H1 (cell line): ENCODE data around the gene PTPRG. TPM values are rescaled to one million over a fixed set of nuclear protein-coding genes. Genes with fewer than 3 reads are reported as not detected.

Experiments
- CTCF ChIA-PET: fragments of 300-600 bp; sonication (Branson Sonifier 250); formaldehyde crosslinking; loops from one replicate; lab custom pipeline; 2021; ENCODE audit not compliant: partially characterized antibody; lab: Charles Lee
- POLR2A ChIA-PET: fragments of 300-600 bp; sonication (Branson Sonifier 250); formaldehyde crosslinking; loops from one replicate; lab custom pipeline; 2021; ENCODE audit warnings: inconsistent platforms; ENCODE audit not compliant: partially characterized antibody; lab: Charles Lee
- DNase-seq, 2 experiments: peaks; one replicate each; pipeline versions ENCODE4 v3.0.0 to v3.0.0-alpha.2; 2010 to 2022; ENCODE audit warnings: low spot score in 2 of 2, low read depth in 1 of 2, mixed read lengths in 1 of 2
- FAIRE-seq: peaks from 2 replicates; lab custom pipeline; 2011; peaks lifted over from hg19 to GRCh38; lab: Jason Lieb, UNC
- H2AFZ ChIP-seq: 2 replicates; pipeline ENCODE4 v1.8.1; 2012; ENCODE audit warnings: low read length, inconsistent platforms
- H2AK5ac ChIP-seq: 2 replicates; pipeline ENCODE4 v1.6.1; 2013; ENCODE audit warnings: low read depth, low read length
- H2BK120ac ChIP-seq: replicated peaks from 2 replicates; pipeline ENCODE3; 2013; ENCODE audit warnings: low read depth, low read length, inconsistent platforms
- H2BK12ac ChIP-seq: 2 replicates; pipeline ENCODE4 v1.6.1; 2013; ENCODE audit warnings: low read depth, low read length
- H2BK15ac ChIP-seq: 2 replicates; pipeline ENCODE4 v1.6.1; 2013; ENCODE audit warnings: low read length
- H2BK20ac ChIP-seq: 2 replicates; pipeline ENCODE4 v1.6.1; 2013; ENCODE audit warnings: low read length
- H2BK5ac ChIP-seq: 2 replicates; pipeline ENCODE4 v1.6.1; 2013; ENCODE audit warnings: low read depth, low read length
- H3K14ac ChIP-seq: 2 replicates; pipeline ENCODE4 v1.6.1; 2013; ENCODE audit warnings: inconsistent platforms; ENCODE audit not compliant: insufficient read length
- H3K18ac ChIP-seq: 2 replicates; pipeline ENCODE4 v1.6.1; 2013; ENCODE audit warnings: low read length; ENCODE audit errors: extremely low read depth
- H3K23ac ChIP-seq: 2 replicates; pipeline ENCODE4 v1.6.1; 2013; ENCODE audit warnings: inconsistent platforms; ENCODE audit not compliant: insufficient read length
- H3K23me2 ChIP-seq: 2 replicates; pipeline ENCODE4 v1.6.1; 2013; ENCODE audit warnings: low read depth, low read length
- H3K27ac ChIP-seq: 2 replicates; pipeline ENCODE4 v1.6.1; 2011; ENCODE audit warnings: low read depth, low read length, inconsistent platforms
- H3K27me3 ChIP-seq, 4 experiments: replicated peaks in 1 of 4; 1 replicate in 1 of 4; 2 replicates in 3 of 4; pipeline versions ENCODE4 v1.6.1 to v1.8.1; 2011 to 2013; ENCODE audit warnings: low read length in 3 of 4, mild to moderate bottlenecking in 3 of 4, inconsistent platforms in 2 of 4, mixed read lengths in 2 of 4, moderate library complexity in 1 of 4; ENCODE audit not compliant: control insufficient read depth in 3 of 4, insufficient read depth in 3 of 4; ENCODE audit errors: extremely low read depth in 1 of 4
- H3K36me3 ChIP-seq, 4 experiments: 2 replicates each; pipeline versions ENCODE4 v1.6.1 to v1.8.1; 2011 to 2013; ENCODE audit warnings: mild to moderate bottlenecking in 4 of 4, low read length in 3 of 4, moderate library complexity in 2 of 4, control low read depth in 1 of 4, inconsistent platforms in 1 of 4; ENCODE audit not compliant: insufficient read depth in 4 of 4, control insufficient read depth in 2 of 4
- H3K4ac ChIP-seq: replicated peaks from 2 replicates; pipeline ENCODE3; 2013; ENCODE audit warnings: low read length, low read depth, mixed read lengths, inconsistent platforms; ENCODE audit not compliant: insufficient read length
- H3K4me1 ChIP-seq, 4 experiments: replicated peaks in 1 of 4; 1 replicate in 1 of 4; 2 replicates in 3 of 4; pipeline versions ENCODE4 v1.6.1 to v1.8.1; 2011 to 2013; ENCODE audit warnings: low read length in 3 of 4, inconsistent platforms in 2 of 4, mixed read lengths in 1 of 4; ENCODE audit not compliant: insufficient read depth in 4 of 4, control insufficient read depth in 3 of 4
- H3K4me2 ChIP-seq, 2 experiments: 2 replicates each; pipeline versions ENCODE4 v1.6.1 to v1.8.1; 2011 to 2013; ENCODE audit warnings: low read depth in 2 of 2, low read length in 2 of 2, control low read depth in 1 of 2, inconsistent platforms in 1 of 2, mild to moderate bottlenecking in 1 of 2; ENCODE audit not compliant: insufficient read depth in 1 of 2
- H3K4me3 ChIP-seq, 4 experiments: fragments of 200-600, 300-600 bp in 1 of 4; sonication (generic), shearing (Covaris generic), sonication (Bioruptor Twin) in 1 of 4; 2 replicates each; pipeline versions ENCODE4 v1.5.1 to v1.8.1; 2011 to 2016; ENCODE audit warnings: low read length in 4 of 4, low read depth in 3 of 4, control low read depth in 2 of 4, inconsistent platforms in 2 of 4, mild to moderate bottlenecking in 2 of 4, mixed read lengths in 1 of 4, moderate library complexity in 1 of 4; ENCODE audit not compliant: insufficient read depth in 2 of 4; ENCODE audit errors: extremely low read depth in 1 of 4
- H3K56ac ChIP-seq: replicated peaks from 2 replicates; pipeline ENCODE3; 2013; ENCODE audit warnings: low read depth, mild to moderate bottlenecking, mixed read lengths, low read length, inconsistent platforms; ENCODE audit not compliant: insufficient read length
- H3K79me1 ChIP-seq: 2 replicates; pipeline ENCODE4 v1.6.1; 2013; ENCODE audit warnings: low read depth, low read length, control low read depth
- H3K79me2 ChIP-seq, 2 experiments: 2 replicates each; pipeline versions ENCODE4 v1.6.1 to v1.8.1; 2012 to 2013; ENCODE audit warnings: low read length in 2 of 2, mild to moderate bottlenecking in 2 of 2, inconsistent platforms in 1 of 2; ENCODE audit not compliant: insufficient read depth in 2 of 2, control insufficient read depth in 1 of 2
- H3K9ac ChIP-seq, 4 experiments: replicated peaks in 1 of 4; 1 replicate in 1 of 4; 2 replicates in 3 of 4; pipeline versions ENCODE4 v1.6.1 to v1.8.1; 2011 to 2013; ENCODE audit warnings: low read depth in 3 of 4, low read length in 3 of 4, control low read depth in 2 of 4, mild to moderate bottlenecking in 2 of 4, moderate library complexity in 2 of 4, inconsistent platforms in 1 of 4; ENCODE audit errors: extremely low read depth in 1 of 4
- H3K9me3 ChIP-seq, 2 experiments: 2 replicates each; pipeline versions ENCODE4 v1.6.1 to v1.8.1; 2012 to 2013; ENCODE audit warnings: mild to moderate bottlenecking in 2 of 2, moderate library complexity in 2 of 2, control low read depth in 1 of 2, inconsistent platforms in 1 of 2, low read depth in 1 of 2, low read length in 1 of 2, mixed read lengths in 1 of 2; ENCODE audit not compliant: insufficient read depth in 2 of 2
- H4K20me1 ChIP-seq, 2 experiments: replicated peaks in 1 of 2; 2 replicates each; pipeline versions ENCODE3 to v1.8.1; 2011 to 2013; ENCODE audit warnings: inconsistent platforms in 2 of 2, low read length in 2 of 2, mild to moderate bottlenecking in 1 of 2; ENCODE audit not compliant: insufficient read depth in 2 of 2, control insufficient read depth in 1 of 2
- H4K5ac ChIP-seq: 2 replicates; pipeline ENCODE4 v1.6.1; 2013; ENCODE audit warnings: low read length, low read depth, mixed read lengths, inconsistent platforms; ENCODE audit not compliant: insufficient read length
- H4K8ac ChIP-seq: 2 replicates; pipeline ENCODE4 v1.8.0; 2013; ENCODE audit warnings: mild to moderate bottlenecking, moderate library complexity, low read length, inconsistent platforms; ENCODE audit not compliant: insufficient read depth; ENCODE audit errors: extremely low read depth
- H4K91ac ChIP-seq: replicated peaks from 2 replicates; pipeline ENCODE3; 2013; ENCODE audit warnings: low read length, mixed read lengths, inconsistent platforms; ENCODE audit not compliant: insufficient read length
- CHD2 ChIP-seq: IDR thresholded peaks from 2 replicates; pipeline ENCODE4 v1.6.1; 2012; ENCODE audit warnings: low read length, improper control_type of control experiment
- CREB1 ChIP-seq: IDR thresholded peaks from 2 replicates; pipeline ENCODE4 v1.6.1; 2012; ENCODE audit warnings: inconsistent platforms
- GABPA ChIP-seq: IDR thresholded peaks from 2 replicates; pipeline ENCODE4 v1.6.1; 2011; ENCODE audit warnings: mild to moderate bottlenecking, low read length, moderate library complexity, borderline replicate concordance; ENCODE audit not compliant: insufficient read depth
- WGBS, 2 experiments: shearing (Covaris generic) in 1 of 2; methylation state at CpG; one replicate each; pipeline versions ENCODE4 v1.1.6 to v1.1.7; 2013 to 2015; ENCODE audit warnings: low lambda C conversion rate in 2 of 2, mixed read lengths in 2 of 2, inconsistent platforms in 1 of 2, low coverage in 1 of 2, missing lambda C conversion rate in 1 of 2; ENCODE audit not compliant: insufficient replicate concordance in 2 of 2, insufficient coverage in 1 of 2, insufficient read length in 1 of 2; ENCODE audit errors: extremely low coverage in 1 of 2, missing lambda C conversion rate in 1 of 2; 5-methylcytosine and 5-hydroxymethylcytosine counted together
- polyA plus RNA-seq, 7 experiments: library from polyadenylated mRNA; depleted of rRNA in 3 of 7; stranded (reverse) in 5 of 7; unstranded in 2 of 7; fragments of >200 nt in 5 of 7; fragments of 200-250 nt in 2 of 7; gene quantifications; 1 replicate in 5 of 7; 2 replicates in 1 of 7; 4 replicates in 1 of 7; pipeline versions ENCODE4 v1.2.1 to v1.2.3, GENCODE V29; 2011 to 2013; ENCODE audit warnings: missing spikeins in 2 of 7, mixed read lengths in 2 of 7
- total RNA-seq: library from RNA; stranded (reverse); fragmentation: NEBNext Ultra II Directional; extraction: Animal tissue kit (Norgen Biotek cat#: 25700); gene quantifications from 2 replicates; pipeline ENCODE4 v1.2.1, GENCODE V29; 2021

Gene PTPRG
- total and polyA plus RNA-seq, 2 of the 8 experiments (the other 6 are each of a cell fraction or from before 2014, with no cell fraction given): 23.3 to 96.2 TPM

- H4K8ac ChIP-seq: no peak overlapping the region
- POLR2A ChIA-PET: interaction anchor here (1.2 kb wide), 1 partner anchor 12 kb away, joined by 5 read pairs; no protein-coding TSS in a partner anchor
- no peak for TF ChIP-seq CREB1
- no peak for TF ChIP-seq CHD2
- TF ChIP-seq GABPA: no peak
Observed at GRCh38 chr3:62135741-62136140, 574.4 kb downstream of the PTPRG start.

More at GRCh38 chr3:62135741-62136140, 574.4 kb downstream of the PTPRG start:
- no peak overlapping the region for H2BK20ac ChIP-seq
- no peak overlapping the region for H2BK5ac ChIP-seq
- no peak overlapping the region for H3K56ac ChIP-seq
- H2BK15ac ChIP-seq: no peak overlapping the region
- no peak overlapping the region for H3K23ac ChIP-seq
- no peak overlapping the region for H2AK5ac ChIP-seq
- H3K14ac ChIP-seq: no peak overlapping the region
- no peaks in the 10 kb centered on the region for H3K4me1 ChIP-seq
- no peaks in the 10 kb centered on the region for H3K23me2 ChIP-seq
- H2BK120ac ChIP-seq: no peak overlapping the region
- H3K4ac ChIP-seq: no peak overlapping the region
- no peak for DNase-seq
- no peak overlapping the region for H3K27ac ChIP-seq
- no peaks in the 10 kb centered on the region for H3K79me1 ChIP-seq
- H3K36me3 ChIP-seq: no peaks in the 10 kb centered on the region; a peak in 1 of 8 replicates
- no peak overlapping the region for H3K18ac ChIP-seq
- no peak overlapping the region for H3K4me3 ChIP-seq
- H4K5ac ChIP-seq: no peak overlapping the region
- peaks cover 2 to 3% of the 10 kb centered on the region in 2 experiments for H4K20me1 ChIP-seq
- WGBS, 2 experiments: 88% methylated on average over 7 of the region's 7 CpGs; no CpG with 5 or more reads in 1 of the 2 experiments
- no peaks in the 10 kb centered on the region for H3K79me2 ChIP-seq
- no peak overlapping the region for H2BK12ac ChIP-seq
- CTCF ChIA-PET: interaction anchor here (0.6 to 2.1 kb wide), 5 partner anchors 13 to 56 kb away, joined by 3 to 4 read pairs (median 3); no protein-coding TSS in a partner anchor
- FAIRE-seq: no peak
- H4K91ac ChIP-seq: no peak overlapping the region
- H3K27me3 ChIP-seq: no peaks in the 10 kb centered on the region
- H3K9me3 ChIP-seq: no peaks in the 10 kb centered on the region
- H3K4me2 ChIP-seq: no peak overlapping the region
- no peak overlapping the region for H2AFZ ChIP-seq
- H3K9ac ChIP-seq: no peak overlapping the region
